Hypothalamus (tissue), 51 donors: ENCODE results near the gene PLXNA2.

Source experiments
- DNase-seq, 51 donors: peaks; one replicate each; lab custom pipeline; 2025; lab: John Stamatoyannopoulos, UW

Gene PLXNA2

GRCh38 chr1:207991583-207992026, 252.6 kb downstream of the PLXNA2 start:
- no peak for DNase-seq

- DNase-seq = no peak
These were observed 253.2 kb downstream of the PLXNA2 start for GRCh38 chr1:207990876-207991582.

DNA sequence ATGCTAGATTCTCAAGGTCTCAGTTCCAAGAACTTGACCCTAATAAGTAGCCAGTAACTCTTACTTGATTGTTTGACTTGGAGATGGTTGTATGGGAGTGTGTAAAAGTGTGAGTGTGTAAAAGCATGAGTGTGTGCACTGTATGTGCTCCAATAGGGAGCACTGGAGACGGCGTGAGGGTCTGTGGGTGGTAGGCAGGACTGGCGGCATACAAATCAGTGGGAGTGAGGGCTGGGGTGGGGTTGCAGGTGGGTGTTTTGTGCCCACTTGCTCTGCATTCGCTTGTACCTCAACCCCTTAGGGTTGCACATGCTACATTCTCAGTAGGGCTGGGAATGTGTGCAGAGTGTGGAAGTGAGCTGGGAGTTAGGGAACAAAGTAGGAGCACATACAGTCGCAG, 253.7 kb downstream of the PLXNA2 start:
- DNase-seq = no peak

GRCh38 chr1:207988326-207989165, 255.6 kb downstream of the PLXNA2 start:
- no peak for DNase-seq

- DNase-seq = no peak
These were observed 257.0 kb downstream of the PLXNA2 start for GRCh38 chr1:207987164-207987563.

DNA sequence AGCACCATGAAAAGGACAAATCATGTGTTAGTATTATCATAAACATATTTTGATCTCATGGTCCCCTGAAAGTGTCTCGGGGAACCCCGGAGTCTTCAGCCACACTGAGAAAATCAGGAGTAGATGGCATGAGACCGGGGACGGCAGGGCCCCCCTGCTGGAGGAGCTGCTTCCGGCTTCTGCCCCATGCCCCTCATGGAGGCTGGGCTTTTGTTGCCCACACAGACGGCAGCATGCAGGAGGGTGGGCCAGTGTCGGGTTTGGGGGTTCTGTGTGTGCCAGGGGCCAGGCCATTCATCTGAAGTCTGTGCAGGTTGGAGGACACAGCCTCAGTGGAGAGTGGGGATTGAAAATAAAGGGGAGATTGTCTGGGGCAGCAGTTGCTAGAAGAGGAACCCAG, 258.2 kb downstream of the PLXNA2 start:
- DNase-seq = no peak

GRCh38 chr1:207984831-207985572, 259.2 kb downstream of the PLXNA2 start:
- DNase-seq = no peak

- DNase-seq = no peak
These were observed 261.0 kb downstream of the PLXNA2 start for GRCh38 chr1:207983044-207983635.

- no peak for DNase-seq
These were observed 262.2 kb downstream of the PLXNA2 start for GRCh38 chr1:207981976-207982375.

DNA sequence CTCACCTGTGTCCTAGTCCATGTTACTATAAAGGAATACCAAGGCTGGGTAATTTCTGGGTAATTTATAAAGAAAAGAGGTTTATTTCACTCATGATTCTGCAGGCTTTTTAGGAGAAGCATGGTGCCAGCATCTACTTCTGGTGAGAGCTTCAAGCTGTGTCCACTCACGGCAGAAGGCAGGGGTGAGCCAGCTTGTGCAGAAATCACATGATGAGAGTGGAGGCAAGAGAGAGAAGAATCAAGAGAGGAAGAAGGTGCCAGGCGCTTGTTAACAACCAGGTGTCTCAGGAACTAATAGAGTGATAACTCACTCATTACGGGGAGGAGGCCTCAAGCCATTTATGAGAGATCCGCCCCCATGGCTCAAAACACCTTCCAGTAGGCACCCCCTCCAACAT, 265.7 kb downstream of the PLXNA2 start:
- DNase-seq = no peak

GRCh38 chr1:207977876-207978275, 266.3 kb downstream of the PLXNA2 start:
- DNase-seq = no peak

DNA sequence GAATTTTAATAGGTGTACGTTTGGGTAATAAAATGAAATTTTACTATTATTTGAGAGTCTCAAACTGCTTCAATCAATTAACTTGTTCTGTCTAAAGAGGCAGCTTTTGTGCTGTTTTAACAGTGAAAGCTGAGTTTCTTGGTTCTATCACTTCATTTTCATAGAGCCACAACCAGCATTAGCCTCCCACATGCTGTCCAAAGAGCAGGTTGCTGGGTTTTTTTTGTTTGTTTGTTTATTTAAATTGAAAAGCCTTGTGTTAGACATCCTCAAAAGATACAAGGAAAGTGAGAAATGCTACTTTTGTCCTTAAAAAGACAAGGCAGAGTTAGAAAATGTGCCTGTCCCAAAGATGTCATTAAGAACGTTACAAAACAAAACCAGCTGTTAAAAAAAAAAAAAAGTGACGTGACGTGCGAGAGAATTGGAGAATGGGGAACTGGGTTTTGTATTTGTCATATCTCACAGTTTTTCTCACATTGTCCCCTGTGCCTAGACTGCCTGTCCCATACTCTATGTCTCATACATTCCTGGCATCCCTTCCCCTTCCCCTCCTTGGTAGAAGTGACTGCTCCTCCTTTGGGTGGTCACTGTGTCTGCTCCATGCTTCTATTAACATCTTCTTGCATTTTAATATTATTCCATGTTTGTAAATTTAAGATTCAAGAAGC, 270.2 kb downstream of the PLXNA2 start:
- no peak for DNase-seq

DNA sequence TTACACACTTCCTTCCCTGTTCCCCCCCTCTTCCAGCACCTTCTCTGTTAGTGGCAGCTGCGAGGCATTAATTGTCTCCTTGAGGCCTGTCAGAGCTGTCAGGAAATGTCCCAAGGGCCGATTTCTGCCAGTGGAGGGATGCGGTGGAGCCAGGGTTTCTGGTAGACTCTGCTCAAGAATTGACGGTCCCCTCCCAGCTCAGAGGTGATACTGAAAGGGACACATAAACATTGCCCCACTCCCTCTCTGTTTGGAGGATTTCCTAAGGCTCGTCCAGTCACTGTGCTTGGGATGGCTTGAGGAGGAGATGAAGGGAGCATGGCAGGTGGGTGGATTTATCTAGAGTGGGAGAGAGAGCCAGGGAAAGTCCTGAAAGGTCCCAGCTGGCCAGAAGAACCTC, 271.8 kb downstream of the PLXNA2 start:
- no peak for DNase-seq
